Activated CD4-positive, CD25-positive, alpha-beta regulatory T cell treated with anti-CD3 and anti-CD28 coated beads, Interleukin-2, amount 50 U/mL, for 72 hours (primary cell): ENCODE results near the gene SLC25A11.
"Not testable (repeated sequence)": the region's sequence is repeated elsewhere in the genome, so short reads cannot be mapped to it uniquely, and the experiment has no call there.

Experiments
- DNase-seq: peaks from one replicate; pipeline ENCODE4 v3.0.0; 2021

The SLC25A11 gene

GRCh38 chr17:4908711-4909496 lies 30.9 kb downstream of the SLC25A11 start:
- peak; percentile 66 for DNase-seq

- no peak for DNase-seq
Measured at GRCh38 chr17:4908301-4908700, 31.5 kb downstream of the SLC25A11 start.

- not testable (repeated sequence) for DNase-seq
Measured at GRCh38 chr17:4906642-4907041, 33.2 kb downstream of the SLC25A11 start.

GRCh38 chr17:4903051-4903818 lies 36.6 kb downstream of the SLC25A11 start, which contains the start of gene CHRNE:
Gene CHRNE, minus strand, starts transcription at chr17:4903098. Its CDS starts 35 bp downstream, at chr17:4903063.
- DNase-seq = peak; percentile 63

GRCh38 chr17:4902540-4902939 lies 37.3 kb downstream of the SLC25A11 start:
- DNase-seq = no peak

- no peak for DNase-seq
Measured at GRCh38 chr17:4901648-4902344, 38.0 kb downstream of the SLC25A11 start.

GRCh38 chr17:4901108-4901647 lies 38.7 kb downstream of the SLC25A11 start:
- DNase-seq = no peak

GRCh38 chr17:4900231-4901107 lies 39.4 kb downstream of the SLC25A11 start:
- DNase-seq = peak; percentile 43

GRCh38 chr17:4899341-4900230 lies 40.3 kb downstream of the SLC25A11 start, which contains the start of gene C17orf107:
Gene C17orf107, plus strand, starts transcription at chr17:4899536. Its CDS starts 227 bp downstream, at chr17:4899763.
- DNase-seq = peak; percentile 90

GRCh38 chr17:4898927-4899326 lies 40.9 kb downstream of the SLC25A11 start:
- no peak for DNase-seq

- no peak for DNase-seq
Measured at GRCh38 chr17:4898351-4898750, 41.5 kb downstream of the SLC25A11 start.

GRCh38 chr17:4897785-4898184 lies 42.1 kb downstream of the SLC25A11 start:
- DNase-seq = no peak

GRCh38 chr17:4897198-4897687 lies 42.6 kb downstream of the SLC25A11 start:
- no peak for DNase-seq

- DNase-seq = no peak
Measured at GRCh38 chr17:4896332-4897197, 43.3 kb downstream of the SLC25A11 start.

GRCh38 chr17:4895657-4896331 lies 44.1 kb downstream of the SLC25A11 start:
- no peak for DNase-seq

- no peak for DNase-seq
Measured at GRCh38 chr17:4895121-4895520, 44.7 kb downstream of the SLC25A11 start.

- DNase-seq = no peak
Measured at GRCh38 chr17:4893721-4894560, 45.9 kb downstream of the SLC25A11 start.

GRCh38 chr17:4893272-4893671 lies 46.6 kb downstream of the SLC25A11 start:
- no peak for DNase-seq
